ENCODE measurements around the gene KAT6B.

GRCh38 chr10:75013007-75013406, 186.6 kb downstream of the KAT6B start:
- TF ChIP-seq POLR2AphosphoS5 (IDR thresholded peaks at IDR 0.05), result no peak
- no peak for TF ChIP-seq CTCF (IDR thresholded peaks at IDR 0.05)

Data from prostate gland (tissue), 2 donors.